ENCODE results near the gene PARD3B. TPM values are rescaled to one million over a fixed set of nuclear protein-coding genes. Genes with fewer than 3 reads are reported as not detected.
"Not testable (repeated sequence)": the region's sequence is repeated elsewhere in the genome, so short reads cannot be mapped to it uniquely, and the experiment has no call there.

The PARD3B gene
- total RNA-seq, 2 experiments from 2014 or later, result 0.49 to 1.1 TPM

DNA sequence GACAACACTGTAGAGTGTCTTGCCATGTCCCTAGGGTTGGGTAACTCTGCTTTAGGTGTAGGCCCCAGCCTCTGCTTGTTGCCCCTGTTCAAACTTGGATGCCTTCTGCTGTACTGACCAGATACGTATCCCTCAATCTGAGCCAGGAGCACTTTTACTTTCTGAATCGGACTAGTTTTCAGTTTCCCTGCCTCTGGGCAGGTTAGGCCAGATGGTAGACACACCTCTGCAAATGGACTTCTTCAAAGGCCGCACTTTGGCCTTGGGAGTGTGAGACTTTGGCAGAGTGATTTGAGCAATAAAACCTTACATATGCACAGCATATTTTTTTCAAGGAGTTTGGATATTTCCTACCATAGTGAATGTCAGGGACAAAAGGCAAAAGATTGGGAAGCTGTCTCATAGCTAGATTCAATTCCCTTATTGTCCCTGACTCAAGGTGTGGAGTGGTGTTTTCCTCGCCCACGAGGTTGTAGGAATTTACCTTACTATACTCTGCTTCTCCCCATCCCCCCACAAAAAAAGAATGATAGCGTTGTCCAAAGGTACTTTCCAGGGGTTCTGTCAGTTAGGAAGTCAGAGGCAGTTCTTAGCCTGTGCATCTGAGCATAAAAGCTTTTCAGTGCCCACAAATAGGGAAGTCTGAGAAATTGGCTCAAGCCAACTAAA, 15.3 kb upstream of the PARD3B start:
- Mint-ChIP-seq H3K36me3 (no peaks in the 10 kb centered on the region), H3K27me3 (no peaks in the 10 kb centered on the region), H3K9me3 (no peaks in the 10 kb centered on the region), H3K4me3 (no peak overlapping the region), H3K27ac (no peak overlapping the region), H3K4me1 (no peaks in the 10 kb centered on the region)
- DNase-seq, result no peak

DNA sequence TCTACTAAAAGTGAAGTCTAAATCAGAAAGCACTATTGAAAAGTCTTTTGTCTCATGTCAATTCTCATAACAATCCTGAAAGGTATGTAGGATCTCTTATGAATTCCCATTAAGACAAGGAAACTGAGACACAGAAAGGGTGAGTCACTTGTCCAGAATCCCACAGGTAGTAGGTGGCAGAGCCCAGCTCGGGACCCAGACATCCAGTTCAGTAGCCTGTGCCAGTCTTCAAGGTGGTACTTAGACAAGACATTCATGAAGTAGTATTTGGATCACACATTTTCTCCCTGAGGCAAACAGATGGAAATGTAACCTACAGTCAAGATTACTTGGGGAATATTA, 14.8 kb upstream of the PARD3B start:
- Mint-ChIP-seq H3K9me3 (no peaks in the 10 kb centered on the region), H3K27ac (no peak overlapping the region), H3K27me3 (no peaks in the 10 kb centered on the region), H3K4me1 (no peaks in the 10 kb centered on the region), H3K36me3 (no peaks in the 10 kb centered on the region), H3K4me3 (no peak overlapping the region)
- no peak for DNase-seq

DNA sequence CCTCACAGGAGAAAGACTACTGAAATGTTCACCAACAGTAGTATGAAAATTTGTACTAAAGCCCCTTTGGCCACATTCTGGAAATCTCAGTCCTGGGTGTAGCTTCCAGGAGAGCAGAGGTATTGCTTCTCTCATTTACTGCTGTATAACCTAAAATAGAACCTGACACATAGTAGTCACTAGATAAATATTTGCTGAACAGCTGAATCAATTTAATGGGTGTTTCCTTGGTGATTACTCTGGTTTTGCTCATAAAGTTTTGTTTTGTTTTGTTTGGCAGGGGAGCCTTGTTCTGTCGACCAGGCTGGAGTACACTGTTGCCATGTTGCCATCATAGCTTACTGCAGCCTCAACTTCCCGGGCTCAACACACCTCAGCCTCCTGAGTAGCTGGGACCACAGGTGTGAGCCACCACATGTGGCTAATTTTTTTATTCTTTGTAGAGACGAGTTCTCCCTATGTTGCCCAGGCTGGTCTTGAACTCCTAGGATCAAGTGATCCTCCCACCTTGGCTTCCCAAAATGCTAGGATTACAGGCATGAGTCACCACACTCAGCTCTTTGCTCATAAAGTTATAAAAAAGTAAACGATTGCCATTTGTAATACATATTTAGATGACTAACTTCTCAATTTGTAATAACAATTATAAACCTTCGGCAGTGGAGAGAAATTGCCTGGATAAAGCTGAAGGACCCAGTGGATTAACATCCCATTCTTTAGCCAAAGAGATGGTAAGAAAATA, 11.5 kb upstream of the PARD3B start:
- no peak overlapping the region for H3K27ac Mint-ChIP-seq
- no peaks in the 10 kb centered on the region for H3K27me3 Mint-ChIP-seq
- H3K9me3 Mint-ChIP-seq, result no peaks in the 10 kb centered on the region
- H3K36me3 Mint-ChIP-seq, result no peaks in the 10 kb centered on the region
- no peak overlapping the region for H3K4me3 Mint-ChIP-seq
- H3K4me1 Mint-ChIP-seq, result no peaks in the 10 kb centered on the region
- no peak for DNase-seq

DNA sequence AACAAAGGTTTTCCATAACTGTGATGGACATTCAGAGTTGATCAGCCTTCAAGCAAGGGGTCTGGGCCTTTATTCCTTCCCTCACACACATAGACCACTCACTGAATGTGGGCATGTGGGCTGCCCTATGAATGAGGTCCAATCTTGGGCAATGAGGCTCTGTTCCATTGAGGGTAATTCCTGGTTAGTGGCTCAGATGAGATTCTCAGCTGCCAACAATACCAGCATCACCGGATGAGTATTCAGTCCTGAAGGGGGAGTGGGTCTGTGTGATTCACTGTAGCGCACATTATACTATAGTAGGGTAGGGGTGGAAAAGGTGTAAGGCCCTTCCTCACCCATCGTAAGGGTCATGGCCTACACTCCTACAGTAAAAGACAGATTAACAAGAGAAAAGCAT, 9.9 kb upstream of the PARD3B start:
- Mint-ChIP-seq H3K27me3 (no peaks in the 10 kb centered on the region), H3K36me3 (no peaks in the 10 kb centered on the region), H3K27ac (no peak overlapping the region), H3K4me1 (no peaks in the 10 kb centered on the region), H3K9me3 (no peaks in the 10 kb centered on the region), H3K4me3 (no peak overlapping the region)
- DNase-seq, result no peak

DNA sequence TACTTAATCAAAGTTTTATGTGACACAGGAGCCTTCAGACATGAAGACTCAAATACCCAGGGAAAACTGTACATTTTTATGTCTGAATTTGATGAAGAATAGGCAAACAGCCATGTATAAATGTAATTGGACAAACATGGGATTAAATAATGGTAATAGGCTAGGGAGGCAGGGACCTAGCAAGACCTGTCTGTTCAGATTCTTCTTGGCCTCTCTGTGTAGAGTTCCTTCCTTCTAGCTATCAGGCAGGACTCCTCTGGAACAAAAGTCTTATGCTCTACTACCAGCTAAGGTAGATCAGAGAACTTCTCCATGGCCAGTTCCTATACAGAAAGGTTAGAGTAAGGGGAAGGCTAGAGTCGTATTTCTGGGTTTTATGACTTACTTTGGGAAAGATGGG, 9.5 kb upstream of the PARD3B start:
- Mint-ChIP-seq H3K36me3 (no peaks in the 10 kb centered on the region), H3K4me1 (no peaks in the 10 kb centered on the region), H3K27ac (no peak overlapping the region), H3K4me3 (no peak overlapping the region), H3K27me3 (no peaks in the 10 kb centered on the region), H3K9me3 (no peaks in the 10 kb centered on the region)
- no peak for DNase-seq

DNA sequence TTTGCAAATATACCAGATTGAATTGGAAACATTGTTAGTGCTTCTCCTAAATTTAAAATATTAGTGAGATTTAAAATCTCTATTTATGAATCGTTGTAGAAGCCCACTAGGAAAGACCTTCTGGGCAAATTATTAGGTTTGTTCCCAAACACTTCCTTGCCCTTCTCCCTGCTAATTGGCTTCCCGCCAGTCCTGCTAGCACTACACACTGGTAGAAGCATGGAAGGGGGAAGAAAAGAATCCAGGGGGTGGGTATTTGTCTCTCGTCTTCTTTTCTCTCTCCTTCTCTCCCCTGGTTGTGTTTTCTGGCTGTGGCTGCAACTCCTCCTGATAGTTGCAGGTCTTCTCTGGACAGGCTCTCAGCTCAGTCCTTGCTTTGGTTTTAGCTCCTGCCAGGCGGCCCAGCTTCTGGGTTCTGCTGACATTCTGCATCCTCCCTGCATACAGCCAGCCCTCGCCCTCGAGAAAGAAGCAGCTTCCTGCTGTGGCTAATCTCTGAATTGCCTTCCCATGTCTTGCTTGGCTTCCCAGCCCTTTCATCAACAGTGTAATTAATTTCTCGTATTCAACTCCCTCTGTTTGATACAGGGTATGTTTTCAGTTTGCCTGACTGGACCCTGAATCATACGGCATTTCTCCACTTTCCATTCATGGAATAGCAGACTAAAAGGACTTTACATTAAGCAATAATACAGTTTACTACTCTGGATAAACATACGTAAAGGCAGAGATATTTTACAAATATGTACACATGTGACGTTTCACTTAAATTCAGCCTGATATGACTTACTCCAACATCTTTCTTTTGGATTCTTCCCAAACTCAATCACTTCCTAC, 6.9 kb upstream of the PARD3B start:
- Mint-ChIP-seq H3K36me3 (no peaks in the 10 kb centered on the region), H3K4me3 (no peak overlapping the region), H3K27ac (no peak overlapping the region), H3K9me3 (no peaks in the 10 kb centered on the region), H3K4me1 (no peaks in the 10 kb centered on the region), H3K27me3 (peaks cover 15% of the 10 kb centered on the region)
- DNase-seq, result no peak

DNA sequence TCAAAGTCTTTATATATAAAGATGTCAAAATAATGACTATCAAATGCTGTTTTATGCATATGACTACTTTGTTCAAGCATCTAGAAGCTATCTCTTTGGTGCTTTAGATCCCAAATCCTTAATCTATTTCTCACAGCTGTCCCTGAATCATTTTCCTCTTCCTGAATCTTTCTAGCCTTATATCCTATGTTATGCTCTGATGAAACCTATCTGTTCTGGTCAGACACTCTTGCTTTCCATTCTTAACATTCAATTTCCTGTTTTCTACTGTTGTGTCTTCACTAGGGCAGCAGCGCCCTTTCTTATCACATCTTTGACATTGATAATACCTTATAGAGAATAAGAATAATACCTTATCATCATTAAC, 6.3 kb upstream of the PARD3B start:
- no peak overlapping the region for H3K4me3 Mint-ChIP-seq
- H3K27me3 Mint-ChIP-seq, result peaks cover 19% of the 10 kb centered on the region
- no peak for DNase-seq
- no peaks in the 10 kb centered on the region for H3K36me3 Mint-ChIP-seq
- H3K27ac Mint-ChIP-seq, result no peak overlapping the region
- H3K9me3 Mint-ChIP-seq, result no peaks in the 10 kb centered on the region
- H3K4me1 Mint-ChIP-seq, result no peaks in the 10 kb centered on the region

DNA sequence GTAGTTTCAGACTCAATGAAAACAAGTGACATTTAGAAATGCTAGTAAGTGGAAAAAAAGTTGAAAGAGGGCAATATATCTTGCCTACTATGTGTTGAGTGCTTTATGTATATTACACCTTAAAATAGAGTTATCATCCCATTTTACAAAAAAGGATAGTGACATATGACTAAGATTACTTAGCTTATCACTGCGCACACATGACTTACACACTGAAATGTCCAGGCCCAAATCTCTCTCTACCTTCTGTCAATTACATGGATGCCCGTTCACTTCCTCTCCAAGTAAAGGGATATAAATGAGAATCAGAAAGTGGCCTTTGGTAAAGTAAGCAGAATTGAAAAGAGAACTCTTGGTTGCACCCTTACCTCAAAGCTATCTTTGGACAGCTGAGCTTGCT, 3.6 kb upstream of the PARD3B start:
- no peak for DNase-seq
- H3K27me3 Mint-ChIP-seq, result peaks cover 40% of the 10 kb centered on the region
- H3K27ac Mint-ChIP-seq, result no peak overlapping the region
- no peaks in the 10 kb centered on the region for H3K9me3 Mint-ChIP-seq
- no peaks in the 10 kb centered on the region for H3K36me3 Mint-ChIP-seq
- peaks cover 13% of the 10 kb centered on the region for H3K4me1 Mint-ChIP-seq
- H3K4me3 Mint-ChIP-seq, result no peak overlapping the region

DNA sequence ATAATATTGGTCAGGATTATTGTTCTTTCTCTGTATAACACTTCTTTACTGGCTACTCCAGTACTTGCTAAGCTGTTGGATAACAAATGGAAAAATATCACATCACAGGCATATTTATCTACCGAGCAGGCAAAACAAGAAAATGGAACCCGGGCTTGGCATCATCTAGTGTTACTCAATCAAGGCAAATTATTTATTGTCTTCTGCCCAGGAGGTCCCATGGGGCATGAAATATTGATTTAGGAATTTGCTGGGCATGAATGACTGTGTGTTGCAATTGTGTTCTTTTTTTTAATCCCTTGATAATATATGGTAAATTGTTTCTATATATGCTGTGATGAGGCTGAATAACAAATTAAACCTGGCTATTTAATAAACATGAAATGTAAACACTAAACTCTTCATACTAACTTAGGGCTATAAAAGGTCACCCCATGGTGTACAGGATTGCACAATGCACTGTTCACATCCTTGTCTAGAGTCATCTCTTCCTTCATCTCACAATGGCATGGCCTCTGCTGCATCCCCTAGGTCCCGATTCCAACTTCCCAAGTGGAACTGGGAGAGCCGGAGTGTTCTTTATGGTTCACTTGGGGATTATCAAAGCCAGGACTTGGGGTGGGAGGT, 2.2 kb upstream of the PARD3B start:
- peaks cover 14% of the 10 kb centered on the region for H3K4me1 Mint-ChIP-seq
- H3K9me3 Mint-ChIP-seq, result no peaks in the 10 kb centered on the region
- H3K4me3 Mint-ChIP-seq, result no peak overlapping the region
- no peaks in the 10 kb centered on the region for H3K36me3 Mint-ChIP-seq
- no peak overlapping the region for H3K27ac Mint-ChIP-seq
- peaks cover 45% of the 10 kb centered on the region for H3K27me3 Mint-ChIP-seq
- no peak for DNase-seq

DNA sequence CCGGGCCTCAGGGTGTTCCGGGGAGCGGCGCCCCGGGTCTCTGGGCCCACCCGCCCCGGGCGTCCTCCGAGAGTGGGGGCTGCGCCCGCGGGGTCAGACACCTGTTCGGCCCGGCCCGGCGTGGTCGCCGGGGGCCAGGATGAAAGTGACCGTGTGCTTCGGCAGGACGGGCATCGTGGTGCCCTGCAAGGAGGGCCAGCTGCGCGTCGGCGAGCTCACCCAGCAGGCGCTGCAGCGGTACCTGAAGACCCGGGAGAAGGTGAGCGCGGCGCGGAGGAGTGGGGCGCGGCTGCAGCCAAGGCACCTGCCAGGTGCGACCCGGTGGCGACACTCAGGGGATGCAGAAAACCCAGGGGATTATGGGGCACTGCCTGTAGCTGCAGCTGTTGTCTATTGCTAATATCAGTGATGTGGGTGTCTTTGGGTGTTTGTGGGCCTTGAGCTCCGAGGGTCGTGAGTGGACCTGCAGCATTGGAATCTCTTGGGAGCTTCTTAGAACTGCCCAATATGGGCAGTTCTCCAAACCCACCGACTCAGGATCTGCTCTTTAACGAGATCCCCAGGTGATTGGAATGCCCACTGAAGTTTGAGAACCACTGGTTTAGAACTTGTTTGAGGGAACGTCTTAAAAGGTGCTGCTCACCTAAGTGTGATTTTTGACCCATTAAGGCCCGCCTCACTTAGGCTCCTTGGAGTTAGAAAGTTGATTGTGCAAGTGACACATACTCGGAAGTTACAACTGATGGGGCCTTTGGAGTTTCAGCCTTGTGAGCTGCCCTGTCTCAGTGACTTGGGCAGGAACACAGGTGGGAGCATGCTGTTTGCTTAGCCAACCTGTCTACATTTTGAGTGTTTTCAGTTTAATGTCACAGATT, 823 bp downstream of the PARD3B start:
- H3K4me3 Mint-ChIP-seq, result peak overlapping the region; percentile 61

DNA sequence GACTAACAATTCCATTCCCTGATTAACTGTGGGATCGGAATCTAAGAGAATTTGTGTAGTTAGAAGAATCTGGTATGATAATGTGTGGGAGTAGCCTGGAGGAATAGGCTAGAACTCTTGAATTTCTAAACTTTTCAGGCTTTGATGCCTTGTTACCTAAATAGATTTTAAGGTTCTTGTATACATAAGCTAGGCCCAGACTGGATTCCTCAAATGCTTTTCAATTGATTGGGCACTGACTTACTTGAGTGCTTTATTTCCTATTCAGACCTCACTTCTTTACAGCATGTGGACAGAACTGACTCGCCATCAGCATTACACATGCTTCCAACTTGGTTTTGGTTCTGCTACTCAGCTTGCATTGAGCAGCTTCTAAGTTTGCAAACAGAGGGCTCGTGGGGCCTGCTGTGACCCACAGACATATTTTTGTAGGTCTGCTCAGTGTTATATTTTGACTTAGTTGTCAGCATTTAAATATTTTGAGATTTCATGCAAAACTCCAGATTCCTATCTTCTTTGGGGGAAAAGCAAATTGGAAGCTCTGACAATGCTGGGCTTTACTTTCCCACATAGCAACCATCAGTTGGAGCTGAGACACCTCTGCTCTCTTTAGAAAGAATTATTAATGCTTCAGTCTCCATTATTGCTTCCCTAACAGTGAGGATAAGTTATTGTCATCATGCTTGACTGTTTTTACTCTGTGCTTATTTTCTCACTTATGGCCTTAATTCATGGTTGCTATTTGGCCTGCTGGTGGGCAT, 5.7 kb downstream of the PARD3B start:
- no peak for DNase-seq
- H3K9me3 Mint-ChIP-seq, result no peaks in the 10 kb centered on the region
- no peak overlapping the region for H3K27ac Mint-ChIP-seq
- peaks cover 5% of the 10 kb centered on the region for H3K4me1 Mint-ChIP-seq
- peaks cover 12% of the 10 kb centered on the region for H3K27me3 Mint-ChIP-seq
- no peak overlapping the region for H3K4me3 Mint-ChIP-seq
- no peaks in the 10 kb centered on the region for H3K36me3 Mint-ChIP-seq

More for the DNA sequence above, 823 bp downstream of the PARD3B start:
- DNase-seq, result peak; percentile 7
- no peak overlapping the region for H3K27ac Mint-ChIP-seq
- H3K9me3 Mint-ChIP-seq, result no peaks in the 10 kb centered on the region
- H3K36me3 Mint-ChIP-seq, result no peaks in the 10 kb centered on the region
- peaks cover 14% of the 10 kb centered on the region for H3K4me1 Mint-ChIP-seq
- peaks cover 45% of the 10 kb centered on the region for H3K27me3 Mint-ChIP-seq

DNA sequence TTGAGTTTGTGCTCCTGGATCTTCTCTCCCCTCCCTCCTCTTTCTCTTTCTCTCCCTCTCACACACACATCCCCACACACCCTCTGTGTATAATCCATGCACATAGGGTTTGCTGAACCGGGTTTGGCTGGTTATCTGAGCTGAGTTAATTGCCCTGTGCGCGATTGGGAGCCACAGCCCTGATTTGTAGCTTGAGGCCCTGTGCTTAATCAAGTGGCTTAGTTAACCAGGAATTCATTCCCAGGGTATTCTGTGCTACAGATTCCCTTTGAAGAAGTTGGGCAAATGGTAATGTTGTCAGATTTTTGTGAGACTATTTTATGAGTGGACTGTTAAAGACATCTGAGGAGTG, 6.2 kb downstream of the PARD3B start:
- no peak overlapping the region for H3K27ac Mint-ChIP-seq
- peaks cover 2% of the 10 kb centered on the region for H3K4me1 Mint-ChIP-seq
- no peak overlapping the region for H3K4me3 Mint-ChIP-seq
- H3K36me3 Mint-ChIP-seq, result no peaks in the 10 kb centered on the region
- no peaks in the 10 kb centered on the region for H3K9me3 Mint-ChIP-seq
- peaks cover 6% of the 10 kb centered on the region for H3K27me3 Mint-ChIP-seq
- no peak for DNase-seq

DNA sequence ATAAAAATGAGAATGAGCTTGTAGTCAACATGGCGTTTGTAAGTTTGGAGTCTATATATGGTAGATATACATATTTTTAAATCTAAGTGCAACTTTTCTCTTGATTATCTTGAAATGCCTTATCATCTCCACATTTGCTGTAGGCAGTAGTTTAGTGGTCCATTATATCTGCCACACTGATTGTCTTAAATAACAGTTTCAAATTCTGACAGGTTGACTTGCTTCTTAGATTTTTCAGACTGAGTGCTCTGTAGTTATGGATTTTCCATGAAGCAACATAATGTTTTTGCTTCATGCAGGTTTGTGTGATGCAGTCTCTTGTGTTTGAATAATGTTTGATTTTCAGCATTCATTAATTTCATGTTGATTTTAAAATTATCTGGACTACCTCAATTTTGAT, 12.3 kb downstream of the PARD3B start:
- DNase-seq, result no peak
- Mint-ChIP-seq H3K9me3 (no peaks in the 10 kb centered on the region), H3K27ac (no peak overlapping the region), H3K27me3 (peaks cover 4% of the 10 kb centered on the region), H3K36me3 (peaks cover 3% of the 10 kb centered on the region), H3K4me1 (peaks cover 1% of the 10 kb centered on the region), H3K4me3 (no peak overlapping the region)

DNA sequence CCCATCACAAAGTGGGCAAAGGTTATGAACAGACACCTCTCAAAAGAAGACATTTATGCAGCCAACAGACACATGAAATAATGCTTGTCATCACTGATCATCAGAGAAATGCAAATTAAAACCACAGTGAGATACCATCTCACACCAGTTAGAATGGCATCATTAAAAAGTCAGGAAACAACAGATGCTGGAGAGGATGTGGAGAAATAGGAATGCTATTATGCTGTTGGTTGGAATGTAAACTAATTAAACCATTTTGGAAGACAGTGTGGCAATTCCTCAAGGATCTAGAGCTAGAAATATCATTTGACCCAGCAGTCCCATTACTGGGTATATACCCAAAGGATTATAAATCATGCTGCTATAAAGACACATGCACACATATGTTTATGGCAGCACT, 14.1 kb downstream of the PARD3B start:
- not testable (repeated sequence) for H3K36me3 Mint-ChIP-seq, H3K4me3 Mint-ChIP-seq, DNase-seq, H3K4me1 Mint-ChIP-seq, H3K27me3 Mint-ChIP-seq, H3K27ac Mint-ChIP-seq, H3K9me3 Mint-ChIP-seq

Measured in activated naive CD8-positive, alpha-beta T cell treated with anti-CD3 and anti-CD28 coated beads for 36 hours (primary cell).